ENCODE data around the gene SMARCD3. TPM values are rescaled to one million over a fixed set of nuclear protein-coding genes. Genes with fewer than 3 reads are reported as not detected.
A peak's percentile ranks its signal among the peaks of the same experiment; 100 is the strongest.

The SMARCD3 gene
- total and polyA plus RNA-seq, 2 donors from 2014 or later, result 46.4 to 52.5 TPM

- DNase-seq (no peak), FAIRE-seq (no peak)
- Histone ChIP-seq H3K4me3 (ENCODE audit: low read length in 3 of 3) (no peak overlapping the region), H3K36me3 (ENCODE audit: control insufficient read depth in 2 of 3, insufficient read depth in 3 of 3, low read length in 3 of 3) (no peaks in the 10 kb centered on the region), H3K9me3 (ENCODE audit: control insufficient read depth in 2 of 3, insufficient read depth in 1 of 3, low read length in 3 of 3) (no peaks in the 10 kb centered on the region), H3K4me1 (ENCODE audit: control insufficient read depth in 2 of 3, insufficient read depth in 2 of 3, low read depth in 1 of 3, low read length in 3 of 3) (peaks cover 0 to 7% (median 0%) of the 10 kb centered on the region in 3 donors), H3K27ac (ENCODE audit: low read depth in 2 of 2, low read length in 2 of 2) (no peak overlapping the region), H3K9ac (ENCODE audit: low read length in 3 of 3) (no peak overlapping the region), H3K27me3 (ENCODE audit: control insufficient read depth, insufficient read depth, low read length) (no peaks in the 10 kb centered on the region)
- intact Hi-C loops (cut with DNase I), result no loop called here
- TF ChIP-seq CTCF (IDR thresholded peaks at IDR 0.05; ENCODE audit: borderline replicate concordance, extremely low read depth, insufficient read depth), result no peak
These were observed 31.4 kb upstream of the SMARCD3 start for GRCh38 chr7:151279868-151280267.

GRCh38 chr7:151278949-151279348, 30.5 kb upstream of the SMARCD3 start:
- H3K27me3 ChIP-seq (ENCODE audit: control insufficient read depth, insufficient read depth, low read length), result no peaks in the 10 kb centered on the region
- H3K27ac ChIP-seq (ENCODE audit: low read depth in 2 of 2, low read length in 2 of 2), result no peak overlapping the region
- intact Hi-C loops (cut with DNase I), result no loop called here
- DNase-seq (no peak), FAIRE-seq (no peak)
- no peak for TF ChIP-seq CTCF (IDR thresholded peaks at IDR 0.05; ENCODE audit: borderline replicate concordance, extremely low read depth, insufficient read depth)
- no peak overlapping the region for H3K4me3 ChIP-seq (ENCODE audit: low read length in 3 of 3)
- no peaks in the 10 kb centered on the region for H3K36me3 ChIP-seq (ENCODE audit: control insufficient read depth in 2 of 3, insufficient read depth in 3 of 3, low read length in 3 of 3)
- H3K4me1 ChIP-seq (ENCODE audit: control insufficient read depth in 2 of 3, insufficient read depth in 2 of 3, low read depth in 1 of 3, low read length in 3 of 3), result peaks cover 0 to 9% (median 0%) of the 10 kb centered on the region in 3 donors
- no peak overlapping the region for H3K9ac ChIP-seq (ENCODE audit: low read length in 3 of 3)
- H3K9me3 ChIP-seq (ENCODE audit: control insufficient read depth in 2 of 3, insufficient read depth in 1 of 3, low read length in 3 of 3), result no peaks in the 10 kb centered on the region

- intact Hi-C loops (cut with DNase I), result no loop called here
- FAIRE-seq (no peak), DNase-seq (no peak)
- Histone ChIP-seq H3K27ac (ENCODE audit: low read depth in 2 of 2, low read length in 2 of 2) (no peak overlapping the region), H3K36me3 (ENCODE audit: control insufficient read depth in 2 of 3, insufficient read depth in 3 of 3, low read length in 3 of 3) (no peaks in the 10 kb centered on the region), H3K27me3 (ENCODE audit: control insufficient read depth, insufficient read depth, low read length) (no peaks in the 10 kb centered on the region), H3K9ac (ENCODE audit: low read length in 3 of 3) (peak overlapping the region in 1 of 3 donors; percentile 15), H3K9me3 (ENCODE audit: control insufficient read depth in 2 of 3, insufficient read depth in 1 of 3, low read length in 3 of 3) (no peaks in the 10 kb centered on the region), H3K4me1 (ENCODE audit: control insufficient read depth in 2 of 3, insufficient read depth in 2 of 3, low read depth in 1 of 3, low read length in 3 of 3) (peaks cover 0 to 9% (median 0%) of the 10 kb centered on the region in 3 donors), H3K4me3 (ENCODE audit: low read length in 3 of 3) (peak overlapping the region in 1 of 3 donors; percentile 65)
- no peak for TF ChIP-seq CTCF (IDR thresholded peaks at IDR 0.05; ENCODE audit: borderline replicate concordance, extremely low read depth, insufficient read depth)
These were observed 29.1 kb upstream of the SMARCD3 start for GRCh38 chr7:151277631-151278030.

Data from kidney (tissue), 14 donors.